ENCODE measurements around the gene MED29. TPM values are rescaled to one million over a fixed set of nuclear protein-coding genes. Genes with fewer than 3 reads are reported as not detected.

MED29 gene
- total and polyA plus RNA-seq, 2 of the 13 experiments (the other 11 are each of a cell fraction or from before 2014, with no cell fraction given), result 14.0 to 19.7 TPM

DNA sequence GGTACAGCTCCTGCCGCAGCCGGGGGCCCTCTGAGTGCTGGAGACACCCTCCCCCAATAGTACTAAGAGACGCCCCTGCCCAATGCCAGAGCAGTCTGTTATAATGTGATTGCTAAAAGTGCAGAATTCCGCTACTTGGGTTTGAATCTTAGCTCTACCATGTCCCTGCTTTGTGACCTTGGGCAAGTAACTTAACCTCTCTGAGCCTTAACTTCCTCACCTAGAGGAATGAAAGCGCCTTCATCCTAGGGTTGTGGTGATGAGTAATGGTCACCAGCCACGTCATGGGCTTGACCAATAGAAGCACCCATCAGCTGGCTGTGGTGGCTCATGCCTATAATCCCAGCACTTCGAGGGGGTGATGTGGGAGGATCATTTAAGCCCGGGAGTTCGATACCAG, 27.8 kb downstream of the MED29 start:
- no peak overlapping the region for H3K27ac ChIP-seq (ENCODE audit: extremely low read length, insufficient read depth, low read length)
- H3K9me3 ChIP-seq (ENCODE audit: low read length), result no peaks in the 10 kb centered on the region
- ATAC-seq (no peak), FAIRE-seq (no peak), DNase-seq (ENCODE audit: low spot score) (no peak)
- H3K79me2 ChIP-seq (ENCODE audit: insufficient read depth, low read length), result peaks cover 2% of the 10 kb centered on the region
- no peak overlapping the region for H3K9ac ChIP-seq (ENCODE audit: insufficient read depth, low read depth, low read length)
- in situ Hi-C loops (cut with HindIII; ENCODE audit: extremely low pct_ligation_motif_present, low pct_unique_long_range_greater_than_20kb), result no loop called here
- WGBS (ENCODE audit: low lambda C conversion rate), result 93% methylated on average over 8 of the region's 9 CpGs
- H3K36me3 ChIP-seq (replicated peaks in 1 of 2; ENCODE audit: control insufficient read depth in 1 of 2, insufficient read depth in 2 of 2, low read length in 2 of 2), result peaks cover 4 to 10% of the 10 kb centered on the region in 2 experiments; a peak in 4 of 5 replicates
- TF ChIP-seq ZMYM3 (CRISPR knock-in tag; IDR thresholded peaks at IDR 0.05) (peak; percentile 32; the same call in 1 of the 2 replicates), PTBP1 (IDR thresholded peaks at IDR 0.05; ENCODE audit: low read depth, low read length, poor library complexity, severe bottlenecking) (no peak), RFXANK (CRISPR knock-in tag; IDR thresholded peaks at IDR 0.05) (no peak), ZNF569 (CRISPR knock-in tag; IDR thresholded peaks at IDR 0.05; ENCODE audit: borderline replicate concordance) (no peak), SMAD1 (CRISPR knock-in tag; IDR thresholded peaks at IDR 0.05; ENCODE audit: borderline replicate concordance, low read depth) (no peak), ZNF768 (CRISPR knock-in tag; IDR thresholded peaks at IDR 0.05) (peak; percentile 82), ZNF572 (CRISPR knock-in tag; IDR thresholded peaks at IDR 0.05) (no peak), NFKB2 (CRISPR knock-in tag; IDR thresholded peaks at IDR 0.05; ENCODE audit: borderline replicate concordance) (no peak), ZNF329 (CRISPR knock-in tag; IDR thresholded peaks at IDR 0.05; ENCODE audit: low read depth) (no peak)
- TF ChIP-seq, protein P1, sequence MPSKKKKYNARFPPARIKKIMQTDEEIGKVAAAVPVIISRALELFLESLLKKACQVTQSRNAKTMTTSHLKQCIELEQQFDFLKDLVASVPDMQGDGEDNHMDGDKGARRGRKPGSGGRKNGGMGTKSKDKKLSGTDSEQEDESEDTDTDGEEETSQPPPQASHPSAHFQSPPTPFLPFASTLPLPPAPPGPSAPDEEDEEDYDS (CRISPR knock-in tag; IDR thresholded peaks at IDR 0.05), result no peak
- TF ChIP-seq, protein P2, sequence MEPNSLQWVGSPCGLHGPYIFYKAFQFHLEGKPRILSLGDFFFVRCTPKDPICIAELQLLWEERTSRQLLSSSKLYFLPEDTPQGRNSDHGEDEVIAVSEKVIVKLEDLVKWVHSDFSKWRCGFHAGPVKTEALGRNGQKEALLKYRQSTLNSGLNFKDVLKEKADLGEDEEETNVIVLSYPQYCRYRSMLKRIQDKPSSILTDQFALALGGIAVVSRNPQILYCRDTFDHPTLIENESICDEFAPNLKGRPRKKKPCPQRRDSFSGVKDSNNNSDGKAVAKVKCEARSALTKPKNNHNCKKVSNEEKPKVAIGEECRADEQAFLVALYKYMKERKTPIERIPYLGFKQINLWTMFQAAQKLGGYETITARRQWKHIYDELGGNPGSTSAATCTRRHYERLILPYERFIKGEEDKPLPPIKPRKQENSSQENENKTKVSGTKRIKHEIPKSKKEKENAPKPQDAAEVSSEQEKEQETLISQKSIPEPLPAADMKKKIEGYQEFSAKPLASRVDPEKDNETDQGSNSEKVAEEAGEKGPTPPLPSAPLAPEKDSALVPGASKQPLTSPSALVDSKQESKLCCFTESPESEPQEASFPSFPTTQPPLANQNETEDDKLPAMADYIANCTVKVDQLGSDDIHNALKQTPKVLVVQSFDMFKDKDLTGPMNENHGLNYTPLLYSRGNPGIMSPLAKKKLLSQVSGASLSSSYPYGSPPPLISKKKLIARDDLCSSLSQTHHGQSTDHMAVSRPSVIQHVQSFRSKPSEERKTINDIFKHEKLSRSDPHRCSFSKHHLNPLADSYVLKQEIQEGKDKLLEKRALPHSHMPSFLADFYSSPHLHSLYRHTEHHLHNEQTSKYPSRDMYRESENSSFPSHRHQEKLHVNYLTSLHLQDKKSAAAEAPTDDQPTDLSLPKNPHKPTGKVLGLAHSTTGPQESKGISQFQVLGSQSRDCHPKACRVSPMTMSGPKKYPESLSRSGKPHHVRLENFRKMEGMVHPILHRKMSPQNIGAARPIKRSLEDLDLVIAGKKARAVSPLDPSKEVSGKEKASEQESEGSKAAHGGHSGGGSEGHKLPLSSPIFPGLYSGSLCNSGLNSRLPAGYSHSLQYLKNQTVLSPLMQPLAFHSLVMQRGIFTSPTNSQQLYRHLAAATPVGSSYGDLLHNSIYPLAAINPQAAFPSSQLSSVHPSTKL (CRISPR knock-in tag; IDR thresholded peaks at IDR 0.05), result no peak
- no peak overlapping the region for H2AFZ ChIP-seq (ENCODE audit: low read length)
- ChIA-PET POLR2A (interaction anchor here (3.2 kb wide), 1 partner anchor 16 kb away, joined by 14 read pairs; the partner anchor contains the start of gene RPS16), CTCF (ENCODE audit: low intra/inter-chr PET ratio, low total read pairs) (no interaction called here)
- H3K27me3 ChIP-seq (ENCODE audit: control insufficient read depth in 1 of 2, insufficient read depth in 2 of 2, low read length in 2 of 2), result no peaks in the 10 kb centered on the region
- intact Hi-C loops (cut with micrococcal nuclease; ENCODE audit: unreplicated experiment), result loop anchor here (10.0 kb wide), 1 partner anchor 116 kb away; the partner anchor contains the start of gene EID2B
- H3K4me1 ChIP-seq (ENCODE audit: insufficient read depth, low read length), result peaks cover 28% of the 10 kb centered on the region
- H4K20me1 ChIP-seq (ENCODE audit: insufficient read depth, low read length), result no peaks in the 10 kb centered on the region
- no TSS peak for BruUV-seq (replicated peaks)
- no peak overlapping the region for H3K4me2 ChIP-seq (ENCODE audit: low read depth, low read length)
- H3K4me3 ChIP-seq (replicated peaks in 1 of 3; ENCODE audit: insufficient read depth in 1 of 3, low read depth in 2 of 3, low read length in 3 of 3), result no peak overlapping the region

Measured in HepG2 (cell line).